AG09319 (cell line): ENCODE measurements around the gene CD101.

Experiments
- DNase-seq: peaks from one replicate; pipeline ENCODE4 v3.0.0-alpha.2; 2010; ENCODE audit warnings: low read depth; ENCODE audit errors: extremely low read depth
- TF ChIP-seq, protein P1 (sequence below): IDR thresholded peaks from 2 replicates; pipeline ENCODE4 v1.5.1; 2011; ENCODE audit warnings: low read depth, mild to moderate bottlenecking, inconsistent platforms, low read length, moderate library complexity

The CD101 gene

DNA sequence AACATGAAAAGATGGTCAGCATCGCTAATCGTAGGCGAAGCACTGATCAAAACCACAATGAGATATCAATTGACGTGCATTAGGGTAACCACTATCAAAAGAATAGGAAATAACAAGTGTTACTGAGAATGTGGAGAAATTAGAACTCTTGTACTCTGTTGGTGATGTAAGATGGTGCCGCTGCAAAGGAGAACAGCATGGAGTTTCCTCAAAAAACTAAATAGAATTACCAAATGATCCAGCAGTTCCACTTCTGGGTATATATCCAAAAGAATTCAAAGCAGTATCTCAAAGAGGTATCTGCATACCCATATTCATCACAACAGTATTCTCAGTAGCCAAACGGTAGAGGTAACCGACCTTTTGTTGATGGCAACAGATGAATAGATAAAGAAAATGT is 8.3 kb upstream of the CD101 start:
- TF ChIP-seq, protein P1, sequence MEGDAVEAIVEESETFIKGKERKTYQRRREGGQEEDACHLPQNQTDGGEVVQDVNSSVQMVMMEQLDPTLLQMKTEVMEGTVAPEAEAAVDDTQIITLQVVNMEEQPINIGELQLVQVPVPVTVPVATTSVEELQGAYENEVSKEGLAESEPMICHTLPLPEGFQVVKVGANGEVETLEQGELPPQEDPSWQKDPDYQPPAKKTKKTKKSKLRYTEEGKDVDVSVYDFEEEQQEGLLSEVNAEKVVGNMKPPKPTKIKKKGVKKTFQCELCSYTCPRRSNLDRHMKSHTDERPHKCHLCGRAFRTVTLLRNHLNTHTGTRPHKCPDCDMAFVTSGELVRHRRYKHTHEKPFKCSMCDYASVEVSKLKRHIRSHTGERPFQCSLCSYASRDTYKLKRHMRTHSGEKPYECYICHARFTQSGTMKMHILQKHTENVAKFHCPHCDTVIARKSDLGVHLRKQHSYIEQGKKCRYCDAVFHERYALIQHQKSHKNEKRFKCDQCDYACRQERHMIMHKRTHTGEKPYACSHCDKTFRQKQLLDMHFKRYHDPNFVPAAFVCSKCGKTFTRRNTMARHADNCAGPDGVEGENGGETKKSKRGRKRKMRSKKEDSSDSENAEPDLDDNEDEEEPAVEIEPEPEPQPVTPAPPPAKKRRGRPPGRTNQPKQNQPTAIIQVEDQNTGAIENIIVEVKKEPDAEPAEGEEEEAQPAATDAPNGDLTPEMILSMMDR, result no peak
- no peak for DNase-seq

DNA sequence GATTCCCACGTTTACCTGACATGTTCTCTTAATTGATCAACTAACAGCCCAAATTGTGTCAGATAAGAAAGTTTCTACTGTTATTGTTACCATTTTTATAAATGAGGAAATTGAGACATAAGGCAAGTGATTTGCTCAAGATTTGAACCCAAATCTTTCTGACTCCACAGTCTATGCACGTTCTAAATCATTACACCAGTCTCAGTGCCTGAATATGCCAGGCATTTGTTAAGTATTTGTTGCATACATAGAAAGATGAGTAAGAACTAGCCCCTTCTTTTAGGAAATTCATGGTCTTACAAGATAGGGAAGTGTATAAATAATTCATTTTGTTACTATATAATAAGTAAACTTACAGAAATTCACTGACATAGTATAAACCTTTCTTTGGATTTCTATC is 7.1 kb upstream of the CD101 start:
- TF ChIP-seq, protein P1, result no peak
- DNase-seq, result no peak

DNA sequence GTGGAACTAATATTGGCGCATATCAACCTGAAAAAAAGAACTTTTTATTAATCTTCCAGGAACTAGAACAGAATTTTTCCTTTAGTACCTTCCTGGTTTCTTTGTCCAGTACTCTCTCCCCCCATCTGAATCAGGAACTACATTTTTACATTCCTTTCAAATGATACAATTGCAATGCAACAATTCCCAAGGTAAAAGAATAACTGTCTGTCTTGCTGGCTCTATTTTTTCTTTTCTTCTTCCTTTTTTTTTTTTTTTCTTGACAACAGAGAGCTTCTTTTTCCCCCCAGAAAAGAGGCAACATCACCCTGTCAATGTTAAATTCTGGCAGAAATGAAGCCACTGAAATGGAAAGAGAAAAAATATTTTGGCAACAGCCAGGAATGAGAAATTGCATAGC is 4.5 kb upstream of the CD101 start:
- TF ChIP-seq, protein P1, result no peak
- DNase-seq, result no peak

DNA sequence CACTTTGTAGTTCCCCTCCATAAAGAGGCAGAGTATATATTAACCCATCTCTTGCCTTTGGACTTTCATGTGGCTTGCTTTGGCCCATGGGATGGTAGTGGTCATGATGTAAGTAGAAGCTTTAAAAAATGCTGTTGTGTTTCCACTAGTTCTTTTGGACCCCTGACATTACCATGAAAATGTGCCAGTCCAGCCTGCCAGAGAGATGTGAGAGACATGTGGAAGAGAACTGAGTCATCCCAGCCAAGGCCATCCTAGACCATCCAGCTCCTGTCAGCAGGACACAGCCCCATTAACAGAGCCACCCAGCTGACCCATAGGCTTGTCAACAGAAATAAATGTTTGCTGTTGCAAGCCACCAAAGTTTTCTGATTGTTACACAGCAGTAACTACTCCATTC is 3.9 kb upstream of the CD101 start:
- no peak for DNase-seq
- TF ChIP-seq, protein P1, result no peak

DNA sequence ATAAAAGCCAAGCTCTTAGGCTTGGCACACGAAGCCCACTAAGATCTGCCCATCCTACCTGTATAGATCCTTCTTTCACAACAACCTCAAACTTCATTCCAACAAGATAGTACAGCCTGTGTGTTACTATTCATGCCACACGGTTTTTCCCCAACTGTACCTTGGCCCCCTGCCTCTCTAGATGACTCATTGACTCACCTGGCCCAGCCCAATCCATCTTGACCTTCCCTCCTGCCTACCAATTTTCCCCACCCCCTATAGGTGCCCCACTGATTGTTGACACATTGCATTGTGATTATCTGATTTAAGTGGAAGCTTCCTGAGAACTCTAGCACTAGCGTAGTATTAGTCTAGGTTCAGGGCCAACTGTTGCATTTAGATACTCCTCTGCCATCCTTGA is 2.0 kb upstream of the CD101 start:
- TF ChIP-seq, protein P1, result no peak
- no peak for DNase-seq

DNA sequence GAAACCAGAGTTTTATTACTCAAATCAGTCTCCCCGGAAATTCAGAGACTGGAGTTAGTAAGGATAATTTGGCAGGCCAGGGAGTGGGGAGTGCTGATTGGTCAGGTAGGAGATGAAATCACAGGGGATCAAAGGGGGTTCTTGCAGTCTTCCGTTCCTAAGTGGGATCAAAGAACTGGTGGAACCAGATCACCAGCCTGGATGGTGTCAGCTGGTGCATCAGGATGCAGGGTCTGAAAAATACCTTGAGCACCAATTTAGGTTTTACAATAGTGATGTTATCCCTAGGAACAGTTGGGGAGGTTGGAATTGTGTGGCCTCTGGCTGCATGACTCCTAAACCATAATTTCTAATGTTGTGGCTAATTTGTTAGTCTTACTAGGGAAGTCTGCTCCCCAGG is 1.4 kb upstream of the CD101 start:
- TF ChIP-seq, protein P1, result no peak
- no peak for DNase-seq

DNA sequence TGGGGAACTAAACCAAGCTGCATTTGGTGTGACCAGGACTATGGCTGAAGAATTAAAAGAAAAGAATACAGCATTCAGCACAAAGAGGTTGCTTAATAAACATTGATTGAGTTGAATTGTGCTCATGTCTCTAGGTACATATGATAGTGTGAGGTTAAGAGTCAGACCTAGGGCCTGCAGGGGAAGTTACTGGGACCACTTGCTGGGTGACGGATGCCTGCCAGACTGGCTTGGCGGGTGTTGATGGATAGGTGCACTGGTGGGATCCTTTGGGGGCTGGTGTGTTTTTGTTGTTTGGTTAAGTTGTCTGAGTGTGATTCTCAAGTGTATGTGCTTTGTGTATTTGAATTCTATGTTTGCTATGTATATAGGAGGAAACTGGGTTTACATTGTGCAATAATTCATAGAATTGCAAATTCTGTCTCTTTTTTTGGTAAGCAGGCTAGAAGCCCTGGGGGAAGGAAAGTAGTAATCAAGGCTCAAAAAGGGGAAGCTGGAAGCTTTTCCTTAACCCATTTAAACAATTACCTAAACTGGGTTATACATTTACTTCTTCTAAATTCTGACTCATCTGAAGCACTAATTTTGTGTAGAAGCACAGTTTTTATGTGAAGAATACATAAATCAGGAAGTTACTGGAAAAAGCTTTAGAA is 1.8 kb downstream of the CD101 start:
- no peak for DNase-seq
- TF ChIP-seq, protein P1, result no peak
